ENCODE measurements around the gene TMEM185B.

TMEM185B gene

DNA sequence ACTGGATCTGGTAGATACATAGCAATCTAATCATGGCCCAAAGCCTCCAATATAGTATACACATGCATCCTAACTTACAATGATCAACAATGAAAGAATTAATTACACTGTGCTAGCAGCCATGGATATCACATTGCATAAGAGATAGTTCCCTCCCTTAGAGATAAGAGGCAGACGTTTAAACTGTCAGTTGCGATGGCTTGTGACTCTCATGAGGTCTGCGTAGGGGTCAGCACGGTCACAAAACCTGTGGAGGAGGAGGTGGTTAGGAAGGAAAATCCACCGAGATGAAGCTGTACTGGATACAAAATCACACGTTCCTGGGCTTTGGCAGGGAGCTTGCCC, 28.7 kb upstream of the TMEM185B start:
- no peak for DNase-seq (ENCODE audit: low spot score)
- no peak for TF ChIP-seq CTCF (IDR thresholded peaks at IDR 0.05; ENCODE audit: extremely low read depth, insufficient read depth, missing control alignments)
- in situ Hi-C loops (cut with MboI; ENCODE audit: low pct_unique_long_range_greater_than_20kb, low sequenced_read_pairs, unreplicated experiment): no loop called here

- in situ Hi-C loops (cut with MboI; ENCODE audit: low pct_unique_long_range_greater_than_20kb, low sequenced_read_pairs, unreplicated experiment): no loop called here
- DNase-seq (ENCODE audit: low spot score): no peak
- TF ChIP-seq CTCF (IDR thresholded peaks at IDR 0.05; ENCODE audit: extremely low read depth, insufficient read depth, missing control alignments): no peak
These were observed 27.9 kb upstream of the TMEM185B start for GRCh38 chr2:120251078-120251477.

DNA sequence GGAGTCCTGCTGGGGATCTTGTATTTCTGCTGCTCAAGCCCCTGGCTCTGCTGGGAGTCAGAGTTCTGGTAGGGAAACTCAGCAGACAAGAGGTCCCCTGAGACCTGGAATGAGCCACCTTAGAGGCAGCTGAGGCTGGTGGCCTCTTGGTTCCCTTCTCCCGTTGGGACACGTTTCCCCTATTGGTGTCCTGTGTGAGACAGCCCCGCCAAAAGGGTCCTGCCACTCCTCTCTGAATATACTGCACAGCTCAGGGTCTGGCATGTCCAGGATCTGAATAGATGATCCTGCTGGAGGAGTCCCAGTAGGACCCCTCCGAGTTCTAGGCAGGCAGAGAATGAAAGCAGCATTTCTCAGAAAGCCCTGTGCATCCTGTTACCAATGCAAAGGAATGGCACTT, 27.4 kb upstream of the TMEM185B start:
- DNase-seq (ENCODE audit: low spot score): no peak
- in situ Hi-C loops (cut with MboI; ENCODE audit: low pct_unique_long_range_greater_than_20kb, low sequenced_read_pairs, unreplicated experiment): no loop called here
- TF ChIP-seq CTCF (IDR thresholded peaks at IDR 0.05; ENCODE audit: extremely low read depth, insufficient read depth, missing control alignments): no peak

DNA sequence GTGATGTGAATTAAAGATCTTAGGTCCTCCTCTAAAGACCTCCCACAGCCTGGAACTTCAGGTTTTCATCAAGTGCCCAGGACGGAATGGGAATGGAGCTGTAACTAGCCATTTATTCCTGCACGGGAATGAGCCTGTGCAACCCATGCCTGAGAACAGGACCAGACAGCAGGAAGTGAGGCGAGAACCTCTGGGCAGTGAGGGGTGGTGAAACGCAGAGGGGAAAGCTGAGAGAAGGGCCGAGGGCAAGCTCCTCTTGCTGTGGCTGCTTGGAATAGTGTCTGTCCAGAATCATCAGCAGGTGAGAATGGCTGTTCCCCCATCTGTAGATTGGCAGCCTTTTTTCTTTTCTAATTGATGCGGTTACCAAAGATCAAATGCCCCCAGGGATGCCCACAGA, 24.7 kb upstream of the TMEM185B start:
- TF ChIP-seq CTCF (IDR thresholded peaks at IDR 0.05; ENCODE audit: extremely low read depth, insufficient read depth, missing control alignments): no peak
- no peak for DNase-seq (ENCODE audit: low spot score)
- in situ Hi-C loops (cut with MboI; ENCODE audit: low pct_unique_long_range_greater_than_20kb, low sequenced_read_pairs, unreplicated experiment): no loop called here

- in situ Hi-C loops (cut with MboI; ENCODE audit: low pct_unique_long_range_greater_than_20kb, low sequenced_read_pairs, unreplicated experiment): no loop called here
- no peak for DNase-seq (ENCODE audit: low spot score)
- TF ChIP-seq CTCF (IDR thresholded peaks at IDR 0.05; ENCODE audit: extremely low read depth, insufficient read depth, missing control alignments): no peak
These were observed 23.5 kb upstream of the TMEM185B start for GRCh38 chr2:120246546-120247300.

GRCh38 chr2:120245520-120246332, 22.5 kb upstream of the TMEM185B start:
- in situ Hi-C loops (cut with MboI; ENCODE audit: low pct_unique_long_range_greater_than_20kb, low sequenced_read_pairs, unreplicated experiment): no loop called here
- TF ChIP-seq CTCF (IDR thresholded peaks at IDR 0.05; ENCODE audit: extremely low read depth, insufficient read depth, missing control alignments): no peak
- DNase-seq (ENCODE audit: low spot score): no peak
